ENCODE data around the gene YTHDC2.

- TF ChIP-seq CTCF (IDR thresholded peaks at IDR 0.05; ENCODE audit: low read depth, low read length) (no peak), POLR2A (IDR thresholded peaks at IDR 0.05; ENCODE audit: extremely low read depth, insufficient read length) (no peak), MAX (IDR thresholded peaks at IDR 0.05; ENCODE audit: low read depth, low read length) (no peak)
These were observed 4.7 kb upstream of the YTHDC2 start for GRCh38 chr5:113508756-113509155.

Measured in NB4 (cell line).